ENCODE results near the gene KCTD11. TPM values are rescaled to one million over a fixed set of nuclear protein-coding genes. Genes with fewer than 3 reads are reported as not detected.

KCTD11 gene
- total and polyA plus RNA-seq, 10 of the 15 experiments (the other 5 are each of a cell fraction or from before 2014, with no cell fraction given): 0.05 to 7.3 (median 2.9) TPM

- TF ChIP-seq ZNF592 (IDR thresholded peaks at IDR 0.05) (no peak), BMI1 (IDR thresholded peaks at IDR 0.05; ENCODE audit: borderline replicate concordance) (peak; percentile 73; the same call in 1 of the 2 replicates), RUNX3 (IDR thresholded peaks at IDR 0.05; ENCODE audit: low read length) (peak; percentile 4), TCF7 (IDR thresholded peaks at IDR 0.05; ENCODE audit: borderline replicate concordance) (no peak), RFX5 (IDR thresholded peaks at IDR 0.05; ENCODE audit: low read depth, low read length) (0 out of 2 replicates have a peak, but pooled peaks have one; percentile 11), ZSCAN29 (IDR thresholded peaks at IDR 0.05) (no peak), TAF1 (IDR thresholded peaks at IDR 0.05; ENCODE audit: borderline replicate concordance, low read depth, low read length) (peak; percentile 68; the same call in 1 of the 2 replicates), FOS (IDR thresholded peaks at IDR 0.05; ENCODE audit: borderline replicate concordance, extremely low read depth, insufficient read length) (no peak), RB1 (IDR thresholded peaks at IDR 0.05; ENCODE audit: borderline replicate concordance) (0 out of 2 replicates have a peak, but pooled peaks have one; percentile 27), ATF3 (IDR thresholded peaks at IDR 0.05; ENCODE audit: borderline replicate concordance, extremely low read depth, low read depth, low read length) (peak; percentile 86), SP1 (IDR thresholded peaks at IDR 0.05; ENCODE audit: low read depth, low read length) (peak; percentile 65), HDGF (IDR thresholded peaks at IDR 0.05) (peak; percentile 99), CREM (IDR thresholded peaks at IDR 0.05; ENCODE audit: low read depth) (peak; percentile 61; the same call in 1 of the 2 replicates), KLF5 (IDR thresholded peaks at IDR 0.05; ENCODE audit: partially characterized antibody) (peak; percentile 13), SIN3A (IDR thresholded peaks at IDR 0.05; ENCODE audit: low read depth, low read length) (peak; percentile 61; the same call in 1 of the 2 replicates), IKZF2 (IDR thresholded peaks at IDR 0.05) (peak; percentile 39 to 42; a peak in 2 of 4 replicates), ESRRA (IDR thresholded peaks at IDR 0.05; ENCODE audit: low read length) (no peak; the same call in 1 of the 2 replicates), EP300 (IDR thresholded peaks at IDR 0.05; ENCODE audit: borderline replicate concordance in 1 of 2, control insufficient read depth in 1 of 2, low read depth in 2 of 2, low read length in 2 of 2) (0 out of 4 replicates have a peak, but pooled peaks of 1 of the 2 experiments have one; percentile 25), ZNF207 (IDR thresholded peaks at IDR 0.05; ENCODE audit: borderline replicate concordance) (no peak; the same call in 1 of the 2 replicates), SPI1 (IDR thresholded peaks at IDR 0.05; ENCODE audit: borderline replicate concordance, insufficient read depth, low read depth, low read length) (peak; percentile 39; the same call in 1 of the 2 replicates), MAX (IDR thresholded peaks at IDR 0.05; ENCODE audit: low read depth, low read length) (0 out of 2 replicates have a peak, but pooled peaks have one; percentile 14), E2F4 (IDR thresholded peaks at IDR 0.05; ENCODE audit: low read depth, low read length) (peak; percentile 33; the same call in 1 of the 2 replicates), NR2F1 (conservative IDR thresholded peaks at IDR 0.05) (peak; percentile 40; the same call in 1 of the 2 replicates), MTA2 (IDR thresholded peaks at IDR 0.05; ENCODE audit: low read depth) (0 out of 2 replicates have a peak, but pooled peaks have one; percentile 22), RBBP5 (conservative IDR thresholded peaks at IDR 0.05) (no peak)
Measured at GRCh38 chr17:7329374-7329996, 22.5 kb upstream of the KCTD11 start (continued).

All from GM12878 (cell line).